Measurements from ENCODE around the gene TRIP11. TPM values are rescaled to one million over a fixed set of nuclear protein-coding genes. Genes with fewer than 3 reads are reported as not detected.

Gene TRIP11
- total and polyA plus RNA-seq, 2 donors (not counting 1 experiment from before 2014, with no cell fraction given) = 28.6 to 50.4 TPM

DNA sequence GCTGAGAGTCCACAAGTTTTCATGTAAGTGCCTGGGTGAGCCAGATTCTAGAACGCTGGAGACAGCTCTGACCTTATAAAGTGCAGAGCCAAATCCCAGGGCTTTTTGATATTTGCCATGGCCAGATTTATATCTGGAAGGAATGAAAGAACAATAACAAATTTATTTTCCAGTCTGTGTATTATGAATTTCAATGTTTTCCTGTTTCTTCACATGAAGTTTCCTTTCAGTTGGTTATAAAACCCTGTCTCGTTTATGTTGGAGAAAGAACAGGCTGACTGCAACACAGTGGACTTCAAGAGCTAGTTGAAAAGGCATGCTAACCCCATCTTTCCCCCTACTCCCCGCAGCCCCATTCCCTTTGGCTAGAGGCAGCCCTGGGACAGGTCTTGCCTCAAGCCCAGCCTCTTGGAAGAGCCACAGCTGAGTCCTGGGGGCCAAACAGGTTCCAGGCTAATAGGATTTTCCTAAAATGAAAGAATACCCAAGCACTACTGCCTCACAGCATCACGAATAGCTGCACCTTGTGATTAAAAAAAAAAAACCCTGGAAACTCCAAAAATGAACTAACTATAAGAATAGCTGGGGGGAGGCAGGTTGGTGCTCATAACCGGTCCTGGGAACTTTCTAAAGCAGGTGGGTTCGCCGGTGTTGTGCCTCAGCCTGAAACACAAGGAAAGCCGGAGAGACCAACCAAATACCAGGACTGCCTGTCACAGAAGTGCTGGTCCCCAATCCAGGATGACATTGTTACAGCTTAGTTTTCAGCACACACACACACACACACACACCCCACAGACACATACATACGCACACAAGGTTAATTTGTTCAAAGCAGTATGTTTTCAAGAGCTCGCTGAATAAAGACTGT is 93.9 kb downstream of the TRIP11 start:
- Histone ChIP-seq H3K4me2 (ENCODE audit: extremely low read depth, insufficient read depth, low read length) (peak overlapping the region; percentile 92), H3K4me1 (ENCODE audit: control insufficient read depth, extremely low read depth, insufficient read depth, low read length) (peaks cover 5% of the 10 kb centered on the region), H3K9me3 (ENCODE audit: control insufficient read depth, insufficient read depth, low read depth, low read length) (no peaks in the 10 kb centered on the region), H3K27me3 (ENCODE audit: control insufficient read depth, insufficient read depth, low read length) (no peaks in the 10 kb centered on the region), H3K36me3 (ENCODE audit: control insufficient read depth, insufficient read depth, low read length) (no peaks in the 10 kb centered on the region), H3K9ac (ENCODE audit: insufficient read depth, low read length) (peak overlapping the region; percentile 9), H3K79me2 (ENCODE audit: control insufficient read depth, insufficient read depth, low read length) (peaks cover 14% of the 10 kb centered on the region), H3K4me3 (replicated peaks in 1 of 4; ENCODE audit: control extremely low read depth in 1 of 4, insufficient read depth in 1 of 4, low read depth in 3 of 4, low read length in 4 of 4) (peak overlapping the region; percentile 66 to 98 (median 81)), H2AFZ (ENCODE audit: low read length) (peak overlapping the region; percentile 16), H4K20me1 (ENCODE audit: control insufficient read depth, extremely low read depth, insufficient read depth, low read length) (no peaks in the 10 kb centered on the region), H3K27ac (ENCODE audit: insufficient read depth, low read length) (peak overlapping the region; percentile 50)
- DNase-seq (ENCODE audit: low read depth in 2 of 2) = no peak
- TF ChIP-seq, protein P1, sequence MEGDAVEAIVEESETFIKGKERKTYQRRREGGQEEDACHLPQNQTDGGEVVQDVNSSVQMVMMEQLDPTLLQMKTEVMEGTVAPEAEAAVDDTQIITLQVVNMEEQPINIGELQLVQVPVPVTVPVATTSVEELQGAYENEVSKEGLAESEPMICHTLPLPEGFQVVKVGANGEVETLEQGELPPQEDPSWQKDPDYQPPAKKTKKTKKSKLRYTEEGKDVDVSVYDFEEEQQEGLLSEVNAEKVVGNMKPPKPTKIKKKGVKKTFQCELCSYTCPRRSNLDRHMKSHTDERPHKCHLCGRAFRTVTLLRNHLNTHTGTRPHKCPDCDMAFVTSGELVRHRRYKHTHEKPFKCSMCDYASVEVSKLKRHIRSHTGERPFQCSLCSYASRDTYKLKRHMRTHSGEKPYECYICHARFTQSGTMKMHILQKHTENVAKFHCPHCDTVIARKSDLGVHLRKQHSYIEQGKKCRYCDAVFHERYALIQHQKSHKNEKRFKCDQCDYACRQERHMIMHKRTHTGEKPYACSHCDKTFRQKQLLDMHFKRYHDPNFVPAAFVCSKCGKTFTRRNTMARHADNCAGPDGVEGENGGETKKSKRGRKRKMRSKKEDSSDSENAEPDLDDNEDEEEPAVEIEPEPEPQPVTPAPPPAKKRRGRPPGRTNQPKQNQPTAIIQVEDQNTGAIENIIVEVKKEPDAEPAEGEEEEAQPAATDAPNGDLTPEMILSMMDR (conservative IDR thresholded peaks at IDR 0.05 in 1 of 2, IDR thresholded peaks at IDR 0.05 in 1 of 2; ENCODE audit: low read depth in 1 of 2, low read length in 2 of 2) = no peak
- TF ChIP-seq EZH2 (IDR thresholded peaks at IDR 0.05; ENCODE audit: low read length, missing control alignments) = no peak

DNA sequence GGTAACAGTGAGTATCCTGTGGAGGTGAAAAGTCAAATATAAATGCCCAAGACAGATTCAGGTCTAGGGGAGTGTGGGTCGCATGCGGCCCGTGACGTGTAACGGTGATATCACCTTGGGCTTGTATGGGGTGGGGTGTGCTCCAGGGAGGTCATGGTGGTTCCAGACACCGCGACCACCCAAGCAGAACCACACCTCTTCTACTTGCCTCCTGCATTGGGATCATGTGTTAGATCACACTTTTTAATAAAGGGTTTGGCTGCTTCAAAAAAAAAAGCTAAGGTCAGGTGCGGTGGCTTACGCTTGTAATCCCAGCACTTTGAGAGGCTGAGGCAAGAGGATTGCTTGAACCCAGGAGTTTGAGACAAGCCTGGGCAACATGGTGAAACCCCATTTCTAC is 96.9 kb downstream of the TRIP11 start:
- Histone ChIP-seq H3K9me3 (ENCODE audit: control insufficient read depth, insufficient read depth, low read depth, low read length) (no peaks in the 10 kb centered on the region), H3K9ac (ENCODE audit: insufficient read depth, low read length) (no peak overlapping the region), H3K36me3 (ENCODE audit: control insufficient read depth, insufficient read depth, low read length) (no peaks in the 10 kb centered on the region), H3K4me3 (replicated peaks in 1 of 4; ENCODE audit: control extremely low read depth in 1 of 4, insufficient read depth in 1 of 4, low read depth in 3 of 4, low read length in 4 of 4) (no peak overlapping the region), H3K4me2 (ENCODE audit: extremely low read depth, insufficient read depth, low read length) (no peak overlapping the region), H3K79me2 (ENCODE audit: control insufficient read depth, insufficient read depth, low read length) (peaks cover 14% of the 10 kb centered on the region), H3K4me1 (ENCODE audit: control insufficient read depth, extremely low read depth, insufficient read depth, low read length) (peaks cover 5% of the 10 kb centered on the region), H3K27ac (ENCODE audit: insufficient read depth, low read length) (no peak overlapping the region), H4K20me1 (ENCODE audit: control insufficient read depth, extremely low read depth, insufficient read depth, low read length) (no peaks in the 10 kb centered on the region), H3K27me3 (ENCODE audit: control insufficient read depth, insufficient read depth, low read length) (no peaks in the 10 kb centered on the region), H2AFZ (ENCODE audit: low read length) (no peak overlapping the region)
- TF ChIP-seq, protein P1 (conservative IDR thresholded peaks at IDR 0.05 in 1 of 2, IDR thresholded peaks at IDR 0.05 in 1 of 2; ENCODE audit: low read depth in 1 of 2, low read length in 2 of 2) = no peak
- no peak for TF ChIP-seq EZH2 (IDR thresholded peaks at IDR 0.05; ENCODE audit: low read length, missing control alignments)
- no peak for DNase-seq (ENCODE audit: low read depth in 2 of 2)

DNA sequence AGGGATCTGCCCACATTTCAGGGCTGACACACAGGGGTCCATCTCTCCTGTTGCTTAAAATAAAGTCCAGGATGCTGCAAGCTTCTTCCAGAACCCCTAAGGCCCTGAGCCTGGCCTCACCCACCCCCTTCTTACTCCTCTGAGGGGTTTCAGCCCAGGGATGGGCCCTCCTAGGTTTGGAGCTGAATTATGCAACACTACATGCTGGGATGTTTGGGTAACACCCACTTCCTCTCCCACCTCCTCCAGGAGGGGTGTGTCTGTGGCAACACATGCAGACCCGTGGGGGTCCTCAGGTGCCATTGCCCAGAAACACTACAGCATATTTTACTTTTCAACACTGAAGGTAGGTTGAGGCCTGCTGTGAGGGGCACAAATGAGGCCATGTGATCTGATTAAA is 97.7 kb downstream of the TRIP11 start:
- Histone ChIP-seq H3K9ac (ENCODE audit: insufficient read depth, low read length) (no peak overlapping the region), H3K79me2 (ENCODE audit: control insufficient read depth, insufficient read depth, low read length) (peaks cover 14% of the 10 kb centered on the region), H2AFZ (ENCODE audit: low read length) (no peak overlapping the region), H3K4me2 (ENCODE audit: extremely low read depth, insufficient read depth, low read length) (no peak overlapping the region), H3K36me3 (ENCODE audit: control insufficient read depth, insufficient read depth, low read length) (no peaks in the 10 kb centered on the region), H3K4me3 (replicated peaks in 1 of 4; ENCODE audit: control extremely low read depth in 1 of 4, insufficient read depth in 1 of 4, low read depth in 3 of 4, low read length in 4 of 4) (no peak overlapping the region), H4K20me1 (ENCODE audit: control insufficient read depth, extremely low read depth, insufficient read depth, low read length) (no peaks in the 10 kb centered on the region), H3K27me3 (ENCODE audit: control insufficient read depth, insufficient read depth, low read length) (no peaks in the 10 kb centered on the region), H3K4me1 (ENCODE audit: control insufficient read depth, extremely low read depth, insufficient read depth, low read length) (peaks cover 5% of the 10 kb centered on the region), H3K27ac (ENCODE audit: insufficient read depth, low read length) (no peak overlapping the region), H3K9me3 (ENCODE audit: control insufficient read depth, insufficient read depth, low read depth, low read length) (no peaks in the 10 kb centered on the region)
- no peak for TF ChIP-seq EZH2 (IDR thresholded peaks at IDR 0.05; ENCODE audit: low read length, missing control alignments)
- TF ChIP-seq, protein P1 (conservative IDR thresholded peaks at IDR 0.05 in 1 of 2, IDR thresholded peaks at IDR 0.05 in 1 of 2; ENCODE audit: low read depth in 1 of 2, low read length in 2 of 2) = no peak
- no peak for DNase-seq (ENCODE audit: low read depth in 2 of 2)

Data from fibroblast of lung (primary cell).